Liver (tissue), 9 donors: ENCODE results near the gene NOL6. TPM values are rescaled to one million over a fixed set of nuclear protein-coding genes. Genes with fewer than 3 reads are reported as not detected.
"Not testable (repeated sequence)": the region's sequence is repeated elsewhere in the genome, so short reads cannot be mapped to it uniquely, and the experiment has no call there.

Experiments used
- DNase-seq: peaks from one replicate; pipeline ENCODE4 v3.0.0-alpha.2; 2017; ENCODE audit warnings: low spot score
- H3K27ac ChIP-seq, 2 donors: one replicate each; pipeline ENCODE4 v1.7.0; 2013; ENCODE audit warnings: inconsistent platforms in 2 of 2, low read length in 2 of 2, control low read depth in 1 of 2, low read depth in 1 of 2, mild to moderate bottlenecking in 1 of 2
- H3K27me3 ChIP-seq, 4 donors: one replicate each; pipeline versions ENCODE4 v1.6.1 to v1.7.0; 2013; ENCODE audit warnings: low read length in 3 of 4, inconsistent platforms in 1 of 4, mild to moderate bottlenecking in 1 of 4, moderate library complexity in 1 of 4; ENCODE audit not compliant: control insufficient read depth in 4 of 4, insufficient read depth in 4 of 4
- H3K36me3 ChIP-seq, 4 donors: one replicate each; pipeline versions ENCODE4 v1.6.1 to v1.7.0; 2013; ENCODE audit warnings: low read length in 3 of 4, mild to moderate bottlenecking in 3 of 4, low read depth in 1 of 4, moderate library complexity in 1 of 4; ENCODE audit not compliant: control insufficient read depth in 4 of 4, insufficient read depth in 3 of 4
- H3K4me1 ChIP-seq, 4 donors: one replicate each; pipeline versions ENCODE4 v1.6.1 to v1.7.0; 2013; ENCODE audit warnings: low read length in 3 of 4, mild to moderate bottlenecking in 3 of 4, moderate library complexity in 1 of 4; ENCODE audit not compliant: control insufficient read depth in 4 of 4, insufficient read depth in 4 of 4
- H3K4me3 ChIP-seq, 3 donors: one replicate each; pipeline versions ENCODE4 v1.6.1 to v1.7.0; 2013; ENCODE audit warnings: low read length in 3 of 3, control low read depth in 1 of 3, low read depth in 1 of 3, mild to moderate bottlenecking in 1 of 3
- H3K9ac ChIP-seq, 2 donors: one replicate each; pipeline ENCODE4 v1.7.0; 2013; ENCODE audit warnings: low read length in 2 of 2, mild to moderate bottlenecking in 2 of 2, moderate library complexity in 2 of 2, control low read depth in 1 of 2, low read depth in 1 of 2
- H3K9me3 ChIP-seq, 4 donors: one replicate each; pipeline versions ENCODE4 v1.6.1 to v1.7.0; 2013; ENCODE audit warnings: low read length in 3 of 4; ENCODE audit not compliant: control insufficient read depth in 4 of 4
- FOXA1 ChIP-seq: IDR thresholded peaks from 2 replicates; pipeline ENCODE4 v1.6.1; 2016; ENCODE audit warnings: antibody characterized with exemption
- FOXA2 ChIP-seq: IDR thresholded peaks from 2 replicates; pipeline ENCODE4 v1.6.1; 2016; ENCODE audit warnings: antibody characterized with exemption
- GABPA ChIP-seq, 2 donors: IDR thresholded peaks in 1 of 2; conservative IDR thresholded peaks in 1 of 2; 2 replicates each; pipeline ENCODE4 v1.6.1; 2016; ENCODE audit warnings: antibody characterized with exemption in 2 of 2, mild to moderate bottlenecking in 1 of 2, moderate library complexity in 1 of 2
- HNF4G ChIP-seq: IDR thresholded peaks from 2 replicates; pipeline ENCODE4 v1.6.1; 2016; ENCODE audit warnings: antibody characterized with exemption
- JUND ChIP-seq, 2 donors: IDR thresholded peaks; 2 replicates each; pipeline ENCODE4 v1.6.1; 2016; ENCODE audit warnings: antibody characterized with exemption in 2 of 2
- RAD21 ChIP-seq, 2 donors: IDR thresholded peaks; 2 replicates each; pipeline ENCODE4 v1.6.1; 2016; ENCODE audit warnings: antibody characterized with exemption in 2 of 2, mild to moderate bottlenecking in 2 of 2
- RXRA ChIP-seq, 2 donors: IDR thresholded peaks; 2 replicates each; pipeline ENCODE4 v1.6.1; 2017 to 2018; ENCODE audit warnings: antibody characterized with exemption in 2 of 2, mild to moderate bottlenecking in 1 of 2
- SP1 ChIP-seq: IDR thresholded peaks from 2 replicates; pipeline ENCODE4 v1.6.1; 2018; ENCODE audit warnings: antibody characterized with exemption, mild to moderate bottlenecking
- YY1 ChIP-seq: IDR thresholded peaks from 2 replicates; pipeline ENCODE4 v1.6.1; 2016; ENCODE audit warnings: antibody characterized with exemption, mild to moderate bottlenecking
- WGBS: extraction: QIAGEN DNeasy Blood & Tissue Kit; methylation state at CpG from one replicate; pipeline ENCODE4 v1.1.7; 2013; 5-methylcytosine and 5-hydroxymethylcytosine counted together
- polyA plus RNA-seq, 2 donors: library from polyadenylated mRNA; stranded (reverse) in 1 of 2; unstranded in 1 of 2; fragments of 200-250 nt in 1 of 2; fragments of >200 nt in 1 of 2; fragmentation: Nextera tagmentation in 1 of 2; extraction: Ambion mirVana in 1 of 2; gene quantifications; one replicate each; pipeline versions ENCODE4 v1.2.1 to v1.2.3, GENCODE V29; 2013 to 2015
- total RNA-seq, 2 donors: library from RNA; depleted of rRNA; stranded (reverse); fragments of >200 nt; gene quantifications; one replicate each; pipeline ENCODE4 v1.2.3, GENCODE V29; 2014
- TF ChIP-seq, protein P1 (sequence below): IDR thresholded peaks from 2 replicates; pipeline ENCODE4 v1.6.1; 2016; ENCODE audit warnings: antibody characterized with exemption, mild to moderate bottlenecking
- TF ChIP-seq, protein P2 (sequence below): IDR thresholded peaks from 2 replicates; pipeline ENCODE4 v1.6.1; 2016; ENCODE audit warnings: antibody characterized with exemption
- TF ChIP-seq, protein P3 (sequence below): fragments of 150-350 bp; IDR thresholded peaks from 2 replicates; pipeline ENCODE4 v1.5.1; 2017; ENCODE audit warnings: improper control_type of control experiment, low read depth, low read length; ENCODE audit not compliant: missing input control
- TF ChIP-seq, protein P4 (sequence below): IDR thresholded peaks from 2 replicates; pipeline ENCODE4 v1.6.1; 2016; ENCODE audit warnings: antibody characterized with exemption
- TF ChIP-seq, protein P5 (sequence below): IDR thresholded peaks from 2 replicates; pipeline ENCODE4 v1.6.1; 2016; ENCODE audit warnings: antibody characterized with exemption
- donor health status: healthy.
- donor health status: healthy.
- donor health status: healthy.
- donor health status: healthy.
- donor health status: healthy.

The NOL6 gene
- total and polyA plus RNA-seq, 4 donors = 8.8 to 20.2 (median 13.8) TPM

DNA sequence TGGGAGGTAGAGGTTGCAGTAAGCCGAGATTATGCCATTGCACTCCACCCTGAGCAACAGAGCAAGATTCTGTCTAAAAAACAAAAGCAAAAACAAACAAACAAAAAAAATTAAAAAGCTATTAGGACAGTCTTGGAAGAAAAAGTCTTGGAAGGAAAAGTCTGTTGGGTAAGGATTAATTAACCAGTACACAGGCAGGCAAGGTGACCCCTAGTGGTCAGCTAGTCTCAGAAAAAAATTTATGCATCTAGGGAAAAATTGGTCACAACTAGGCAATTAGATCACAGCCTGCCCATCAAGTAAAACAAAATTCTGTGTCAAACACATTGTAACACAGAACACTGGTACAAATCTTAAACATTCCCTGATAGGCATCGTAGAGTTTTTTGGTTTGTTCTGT, 43.6 kb upstream of the NOL6 start:
- H3K4me1 ChIP-seq = no peaks in the 10 kb centered on the region
- H3K36me3 ChIP-seq = no peaks in the 10 kb centered on the region
- no peaks in the 10 kb centered on the region for H3K27me3 ChIP-seq
- peaks cover 0 to 2% (median 0%) of the 10 kb centered on the region in 4 donors for H3K9me3 ChIP-seq
- H3K27ac ChIP-seq = no peak overlapping the region
- no peak overlapping the region for H3K4me3 ChIP-seq
- no peak overlapping the region for H3K9ac ChIP-seq
- DNase-seq = no peak
- TF ChIP-seq, protein P1, sequence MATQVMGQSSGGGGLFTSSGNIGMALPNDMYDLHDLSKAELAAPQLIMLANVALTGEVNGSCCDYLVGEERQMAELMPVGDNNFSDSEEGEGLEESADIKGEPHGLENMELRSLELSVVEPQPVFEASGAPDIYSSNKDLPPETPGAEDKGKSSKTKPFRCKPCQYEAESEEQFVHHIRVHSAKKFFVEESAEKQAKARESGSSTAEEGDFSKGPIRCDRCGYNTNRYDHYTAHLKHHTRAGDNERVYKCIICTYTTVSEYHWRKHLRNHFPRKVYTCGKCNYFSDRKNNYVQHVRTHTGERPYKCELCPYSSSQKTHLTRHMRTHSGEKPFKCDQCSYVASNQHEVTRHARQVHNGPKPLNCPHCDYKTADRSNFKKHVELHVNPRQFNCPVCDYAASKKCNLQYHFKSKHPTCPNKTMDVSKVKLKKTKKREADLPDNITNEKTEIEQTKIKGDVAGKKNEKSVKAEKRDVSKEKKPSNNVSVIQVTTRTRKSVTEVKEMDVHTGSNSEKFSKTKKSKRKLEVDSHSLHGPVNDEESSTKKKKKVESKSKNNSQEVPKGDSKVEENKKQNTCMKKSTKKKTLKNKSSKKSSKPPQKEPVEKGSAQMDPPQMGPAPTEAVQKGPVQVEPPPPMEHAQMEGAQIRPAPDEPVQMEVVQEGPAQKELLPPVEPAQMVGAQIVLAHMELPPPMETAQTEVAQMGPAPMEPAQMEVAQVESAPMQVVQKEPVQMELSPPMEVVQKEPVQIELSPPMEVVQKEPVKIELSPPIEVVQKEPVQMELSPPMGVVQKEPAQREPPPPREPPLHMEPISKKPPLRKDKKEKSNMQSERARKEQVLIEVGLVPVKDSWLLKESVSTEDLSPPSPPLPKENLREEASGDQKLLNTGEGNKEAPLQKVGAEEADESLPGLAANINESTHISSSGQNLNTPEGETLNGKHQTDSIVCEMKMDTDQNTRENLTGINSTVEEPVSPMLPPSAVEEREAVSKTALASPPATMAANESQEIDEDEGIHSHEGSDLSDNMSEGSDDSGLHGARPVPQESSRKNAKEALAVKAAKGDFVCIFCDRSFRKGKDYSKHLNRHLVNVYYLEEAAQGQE = no peak
- TF ChIP-seq, protein P2, sequence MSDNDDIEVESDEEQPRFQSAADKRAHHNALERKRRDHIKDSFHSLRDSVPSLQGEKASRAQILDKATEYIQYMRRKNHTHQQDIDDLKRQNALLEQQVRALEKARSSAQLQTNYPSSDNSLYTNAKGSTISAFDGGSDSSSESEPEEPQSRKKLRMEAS = no peak
- TF ChIP-seq, protein P3, sequence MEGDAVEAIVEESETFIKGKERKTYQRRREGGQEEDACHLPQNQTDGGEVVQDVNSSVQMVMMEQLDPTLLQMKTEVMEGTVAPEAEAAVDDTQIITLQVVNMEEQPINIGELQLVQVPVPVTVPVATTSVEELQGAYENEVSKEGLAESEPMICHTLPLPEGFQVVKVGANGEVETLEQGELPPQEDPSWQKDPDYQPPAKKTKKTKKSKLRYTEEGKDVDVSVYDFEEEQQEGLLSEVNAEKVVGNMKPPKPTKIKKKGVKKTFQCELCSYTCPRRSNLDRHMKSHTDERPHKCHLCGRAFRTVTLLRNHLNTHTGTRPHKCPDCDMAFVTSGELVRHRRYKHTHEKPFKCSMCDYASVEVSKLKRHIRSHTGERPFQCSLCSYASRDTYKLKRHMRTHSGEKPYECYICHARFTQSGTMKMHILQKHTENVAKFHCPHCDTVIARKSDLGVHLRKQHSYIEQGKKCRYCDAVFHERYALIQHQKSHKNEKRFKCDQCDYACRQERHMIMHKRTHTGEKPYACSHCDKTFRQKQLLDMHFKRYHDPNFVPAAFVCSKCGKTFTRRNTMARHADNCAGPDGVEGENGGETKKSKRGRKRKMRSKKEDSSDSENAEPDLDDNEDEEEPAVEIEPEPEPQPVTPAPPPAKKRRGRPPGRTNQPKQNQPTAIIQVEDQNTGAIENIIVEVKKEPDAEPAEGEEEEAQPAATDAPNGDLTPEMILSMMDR = peak; percentile 56
- TF ChIP-seq HNF4G = no peak
- TF ChIP-seq YY1 = no peak
- peak; percentile 62 for TF ChIP-seq RAD21 (IDR thresholded peaks at IDR 0.05)
- TF ChIP-seq, protein P4, sequence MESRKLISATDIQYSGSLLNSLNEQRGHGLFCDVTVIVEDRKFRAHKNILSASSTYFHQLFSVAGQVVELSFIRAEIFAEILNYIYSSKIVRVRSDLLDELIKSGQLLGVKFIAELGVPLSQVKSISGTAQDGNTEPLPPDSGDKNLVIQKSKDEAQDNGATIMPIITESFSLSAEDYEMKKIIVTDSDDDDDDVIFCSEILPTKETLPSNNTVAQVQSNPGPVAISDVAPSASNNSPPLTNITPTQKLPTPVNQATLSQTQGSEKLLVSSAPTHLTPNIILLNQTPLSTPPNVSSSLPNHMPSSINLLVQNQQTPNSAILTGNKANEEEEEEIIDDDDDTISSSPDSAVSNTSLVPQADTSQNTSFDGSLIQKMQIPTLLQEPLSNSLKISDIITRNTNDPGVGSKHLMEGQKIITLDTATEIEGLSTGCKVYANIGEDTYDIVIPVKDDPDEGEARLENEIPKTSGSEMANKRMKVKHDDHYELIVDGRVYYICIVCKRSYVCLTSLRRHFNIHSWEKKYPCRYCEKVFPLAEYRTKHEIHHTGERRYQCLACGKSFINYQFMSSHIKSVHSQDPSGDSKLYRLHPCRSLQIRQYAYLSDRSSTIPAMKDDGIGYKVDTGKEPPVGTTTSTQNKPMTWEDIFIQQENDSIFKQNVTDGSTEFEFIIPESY = no peak
- no peak for TF ChIP-seq SP1
- no peak for TF ChIP-seq GABPA (IDR thresholded peaks at IDR 0.05 in 1 of 2, conservative IDR thresholded peaks at IDR 0.05 in 1 of 2)
- TF ChIP-seq JUND (IDR thresholded peaks at IDR 0.05) = no peak
- TF ChIP-seq, protein P5, sequence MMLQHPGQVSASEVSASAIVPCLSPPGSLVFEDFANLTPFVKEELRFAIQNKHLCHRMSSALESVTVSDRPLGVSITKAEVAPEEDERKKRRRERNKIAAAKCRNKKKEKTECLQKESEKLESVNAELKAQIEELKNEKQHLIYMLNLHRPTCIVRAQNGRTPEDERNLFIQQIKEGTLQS = no peak
- TF ChIP-seq FOXA1 = no peak
- no peak for TF ChIP-seq RXRA (IDR thresholded peaks at IDR 0.05)
- no peak for TF ChIP-seq FOXA2
- WGBS = 70% methylated on average over 2 of the region's 2 CpGs

DNA sequence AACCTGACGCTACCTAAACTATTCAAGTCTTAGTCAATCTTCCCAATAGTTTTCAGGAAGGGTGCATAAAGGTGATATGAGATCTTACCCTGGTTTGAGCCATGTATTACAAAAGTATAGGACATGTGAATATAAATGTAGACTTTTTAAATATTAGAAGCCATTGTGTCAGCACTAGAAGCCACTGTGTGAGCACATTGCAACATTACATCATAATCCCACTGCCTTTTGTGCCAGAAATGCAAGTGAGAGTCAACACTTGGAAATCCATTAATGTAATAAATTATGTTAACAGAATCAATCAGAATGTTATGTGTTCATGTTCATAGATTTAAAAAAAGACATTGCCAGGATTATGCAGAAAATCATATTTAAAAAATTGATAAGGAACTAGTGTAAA, 42.7 kb upstream of the NOL6 start:
- H3K9me3 ChIP-seq, H3K4me3 ChIP-seq, DNase-seq, H3K36me3 ChIP-seq, H3K4me1 ChIP-seq, H3K27me3 ChIP-seq, H3K9ac ChIP-seq, H3K27ac ChIP-seq: not testable (repeated sequence)
- WGBS = 97% methylated on average over 1 of the region's 1 CpG

DNA sequence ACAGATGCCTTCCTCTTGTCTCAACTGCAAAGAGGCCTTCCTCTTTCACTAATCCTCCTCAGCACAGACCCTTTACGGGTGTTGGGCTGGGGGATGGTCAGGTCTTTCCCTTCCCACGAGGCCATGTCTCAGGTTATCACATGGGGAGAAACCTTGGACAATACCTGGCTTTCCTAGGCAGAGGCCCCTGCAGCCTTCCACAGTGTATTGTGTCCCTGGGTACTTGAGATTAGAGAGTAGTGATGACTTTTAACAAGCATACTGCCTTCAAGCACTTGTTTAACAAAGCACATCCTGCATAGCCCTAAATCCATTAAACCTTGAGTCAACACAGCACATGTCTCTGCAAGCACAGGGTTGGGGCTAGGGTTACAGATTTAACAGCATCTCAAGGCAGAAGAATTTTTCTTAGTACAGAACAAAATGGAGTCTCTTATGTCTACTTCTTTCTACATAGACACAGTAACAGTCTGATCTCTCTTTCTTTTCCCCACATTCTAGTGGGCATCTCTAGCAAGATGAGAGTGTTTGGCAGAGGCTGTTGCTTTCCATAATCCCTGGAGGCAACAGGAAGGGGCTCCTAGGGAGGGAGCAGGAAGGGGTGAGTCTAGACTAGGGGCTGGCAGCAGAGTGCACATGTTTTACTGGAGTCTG, 41.7 kb upstream of the NOL6 start:
- H3K27me3 ChIP-seq, H3K36me3 ChIP-seq, H3K4me1 ChIP-seq, H3K9ac ChIP-seq, H3K4me3 ChIP-seq, H3K9me3 ChIP-seq, DNase-seq, H3K27ac ChIP-seq: not testable (repeated sequence)
- WGBS = 68% methylated on average over 2 of the region's 2 CpGs

DNA sequence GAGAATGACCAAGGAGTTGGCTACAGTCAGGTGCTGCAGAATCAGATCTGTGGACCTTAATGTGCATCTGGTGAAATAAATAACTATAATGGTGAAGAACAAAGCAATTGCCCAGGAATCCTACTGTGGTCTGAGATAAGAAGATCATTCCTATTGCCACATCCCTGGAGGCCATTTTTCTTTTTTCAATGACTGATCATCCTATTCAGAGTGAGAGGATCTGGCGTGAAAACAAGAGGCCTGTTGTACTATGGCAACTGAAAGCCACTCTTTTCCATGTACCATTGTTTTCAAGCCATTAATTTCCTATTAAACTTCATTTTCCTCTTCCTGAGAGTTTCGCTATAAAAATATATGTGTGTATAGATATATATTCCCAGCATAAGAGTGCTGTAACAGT, 38.8 kb upstream of the NOL6 start:
- H3K4me1 ChIP-seq, H3K27me3 ChIP-seq, H3K27ac ChIP-seq, H3K9me3 ChIP-seq, H3K9ac ChIP-seq, H3K4me3 ChIP-seq, DNase-seq, H3K36me3 ChIP-seq: not testable (repeated sequence)
- 97% methylated on average over 2 of the region's 2 CpGs for WGBS
